Measurements from ENCODE around the gene PM20D2.

PM20D2 gene

GRCh38 chr6:89145956-89146717 lies at the start of gene PM20D2:
Gene PM20D2, plus strand, starts transcription at chr6:89146055. Its CDS starts 90 bp downstream, at chr6:89146145.
- CTCF ChIA-PET = interaction anchor here (0.9 to 4.7 kb wide), 4 partner anchors 12 to 163 kb away, joined by 3 to 23 read pairs (median 4); no protein-coding TSS in a partner anchor
- POLR2A ChIA-PET = interaction anchor here (0.9 to 4.0 kb wide), 10 partner anchors 12 to 265 kb away, joined by 3 to 48 read pairs (median 6); partner anchors contain the start of genes PNRC1, RNGTT, SRSF12 and UBE2J1
- Histone ChIP-seq H3K27ac (ENCODE audit: extremely low read depth, low read depth, low read length) (peak within 1 kb of the TSS; percentile 93), H3K36me3 (ENCODE audit: control insufficient read depth in 2 of 2, insufficient read depth in 1 of 2, low read length in 2 of 2) (peaks cover under 1 to 12% of the 10 kb centered on the region in 2 experiments; a peak in 2 of 3 replicates), H3K4me1 (ENCODE audit: control insufficient read depth, insufficient read depth, low read length) (peaks cover 20% of the 10 kb centered on the region), H3K9me3 (ENCODE audit: control insufficient read depth, insufficient read depth, low read depth, low read length) (no peaks in the 10 kb centered on the region), H3K4me3 (ENCODE audit: low read depth, low read length) (peak within 1 kb of the TSS; percentile 83)
- TF ChIP-seq PATZ1 (tag by site-specific recombination; IDR thresholded peaks at IDR 0.05) (peak; percentile 70), KLF9 (tag by site-specific recombination; IDR thresholded peaks at IDR 0.05; ENCODE audit: low read depth) (peak; percentile 48; the same call in 1 of the 2 replicates), TCF7L2 (IDR thresholded peaks at IDR 0.05; ENCODE audit: borderline replicate concordance, low read depth, low read length) (no peak), ZSCAN30 (tag by site-specific recombination; IDR thresholded peaks at IDR 0.05) (peak; percentile 83), ZNF704 (tag by site-specific recombination; IDR thresholded peaks at IDR 0.05) (no peak), ZNF645 (tag by site-specific recombination; IDR thresholded peaks at IDR 0.05) (no peak), HOXA7 (CRISPR knock-in tag; IDR thresholded peaks at IDR 0.05; ENCODE audit: borderline replicate concordance) (no peak), OSR2 (tag by site-specific recombination; IDR thresholded peaks at IDR 0.05) (peak; percentile 69), ZFP69B (tag by site-specific recombination; IDR thresholded peaks at IDR 0.05) (0 out of 2 replicates have a peak, but pooled peaks have one; percentile 43), ZNF394 (tag by site-specific recombination; IDR thresholded peaks at IDR 0.05; ENCODE audit: borderline replicate concordance) (no peak), ZNF561 (tag by site-specific recombination; IDR thresholded peaks at IDR 0.05; ENCODE audit: borderline replicate concordance) (peak; percentile 92; the same call in 1 of the 2 replicates), ZNF610 (tag by site-specific recombination; IDR thresholded peaks at IDR 0.05; ENCODE audit: borderline replicate concordance) (no peak), ZNF707 (tag by site-specific recombination; IDR thresholded peaks at IDR 0.05) (no peak), PBX3 (CRISPR knock-in tag; IDR thresholded peaks at IDR 0.05) (peak; percentile 88), ZNF221 (tag by site-specific recombination; IDR thresholded peaks at IDR 0.05; ENCODE audit: borderline replicate concordance) (no peak), EGR2 (tag by site-specific recombination; IDR thresholded peaks at IDR 0.05; ENCODE audit: low read depth) (0 out of 2 replicates have a peak, but pooled peaks have one; percentile 14), GLI4 (tag by site-specific recombination; IDR thresholded peaks at IDR 0.05) (peak; percentile 58; the same call in 1 of the 2 replicates), ZBTB11 (tag by site-specific recombination; conservative IDR thresholded peaks at IDR 0.05; ENCODE audit: low read depth) (peak; percentile 62), ZNF416 (tag by site-specific recombination; IDR thresholded peaks at IDR 0.05) (no peak), ZNF660 (tag by site-specific recombination; IDR thresholded peaks at IDR 0.05) (peak; percentile 39), ZNF214 (tag by site-specific recombination; IDR thresholded peaks at IDR 0.05; ENCODE audit: borderline replicate concordance) (no peak), ZNF138 (tag by site-specific recombination; IDR thresholded peaks at IDR 0.05; ENCODE audit: borderline replicate concordance) (no peak), ZSCAN23 (tag by site-specific recombination; IDR thresholded peaks at IDR 0.05) (no peak), KLF10 (tag by site-specific recombination; IDR thresholded peaks at IDR 0.05) (peak; percentile 77), GLI2 (tag by site-specific recombination; IDR thresholded peaks at IDR 0.05; ENCODE audit: borderline replicate concordance, low read depth) (0 out of 2 replicates have a peak, but pooled peaks have one; percentile 4), MEIS1 (CRISPR knock-in tag; IDR thresholded peaks at IDR 0.05; ENCODE audit: borderline replicate concordance) (peak; percentile 63; the same call in 1 of the 2 replicates), YY2 (tag by site-specific recombination; IDR thresholded peaks at IDR 0.05) (0 out of 2 replicates have a peak, but pooled peaks have one; percentile 34)
